GM12878 (cell line): Measurements from ENCODE around the gene BPIFB4. TPM values are rescaled to one million over a fixed set of nuclear protein-coding genes. Genes with fewer than 3 reads are reported as not detected.

ENCODE experiments used
- BCL11A ChIP-seq: IDR thresholded peaks from 2 replicates; pipeline ENCODE4 v1.6.1; 2011; ENCODE audit warnings: low read depth, low read length
- CTCF ChIP-seq, 3 experiments: IDR thresholded peaks in 2 of 3; conservative IDR thresholded peaks in 1 of 3; 2 replicates each; pipeline ENCODE4 v1.5.1; 2011; ENCODE audit warnings: low read depth in 3 of 3, low read length in 3 of 3, mild to moderate bottlenecking in 3 of 3, control low read depth in 2 of 3, moderate library complexity in 2 of 3, inconsistent platforms in 1 of 3, mixed read lengths in 1 of 3; ENCODE audit not compliant: control insufficient read depth in 2 of 3, insufficient read depth in 1 of 3; ENCODE audit errors: extremely low read depth in 1 of 3
- E2F4 ChIP-seq: IDR thresholded peaks from 2 replicates; pipeline ENCODE4 v1.6.1; 2012; ENCODE audit warnings: low read depth, low read length, improper control_type of control experiment
- EGR1 ChIP-seq, 2 experiments: IDR thresholded peaks; 1 replicate in 1 of 2; 2 replicates in 1 of 2; pipeline ENCODE4 v1.6.1; 2011 to 2012; ENCODE audit warnings: low read depth in 2 of 2, low read length in 2 of 2, borderline replicate concordance in 1 of 2, mild to moderate bottlenecking in 1 of 2, moderate library complexity in 1 of 2
- KAT2A ChIP-seq: conservative IDR thresholded peaks from 2 replicates; pipeline ENCODE4 v1.6.1; 2011; ENCODE audit warnings: low read depth, low read length; ENCODE audit not compliant: control insufficient read depth
- MAX ChIP-seq: IDR thresholded peaks from 2 replicates; pipeline ENCODE4 v1.6.1; 2012; ENCODE audit warnings: low read depth, low read length, improper control_type of control experiment
- MEF2A ChIP-seq: IDR thresholded peaks from 2 replicates; pipeline ENCODE4 v1.6.1; 2011; ENCODE audit warnings: low read depth, mild to moderate bottlenecking, low read length, moderate library complexity; ENCODE audit not compliant: insufficient read depth
- NKRF ChIP-seq: fragments of 450-650 bp; conservative IDR thresholded peaks from 2 replicates; pipeline ENCODE4 v1.6.1; 2017; ENCODE audit warnings: mild to moderate bottlenecking, moderate library complexity
- PKNOX1 ChIP-seq: fragments of 450-650 bp; IDR thresholded peaks from 2 replicates; pipeline ENCODE4 v1.6.1; 2016; ENCODE audit warnings: mild to moderate bottlenecking
- RFX5 ChIP-seq: IDR thresholded peaks from 2 replicates; pipeline ENCODE4 v1.6.1; 2011; ENCODE audit warnings: low read depth, low read length, improper control_type of control experiment
- SMC3 ChIP-seq: IDR thresholded peaks from 2 replicates; pipeline ENCODE4 v1.6.1; 2011; ENCODE audit warnings: low read length, improper control_type of control experiment, borderline replicate concordance
- YBX1 ChIP-seq: fragments of 450-650 bp; IDR thresholded peaks from 2 replicates; pipeline ENCODE4 v1.6.1; 2016; ENCODE audit warnings: antibody characterized with exemption
- ZNF687 ChIP-seq: fragments of 450-650 bp; IDR thresholded peaks from 2 replicates; pipeline ENCODE4 v1.6.1; 2017; ENCODE audit warnings: mild to moderate bottlenecking, moderate library complexity
- ZZZ3 ChIP-seq: IDR thresholded peaks from 2 replicates; pipeline ENCODE4 v1.6.1; 2011; ENCODE audit warnings: low read depth; ENCODE audit not compliant: control insufficient read depth, insufficient read length
- polyA plus RNA-seq, 11 experiments: library from polyadenylated mRNA; depleted of rRNA in 4 of 11; unstranded in 6 of 11; stranded (reverse) in 5 of 11; fragments of >200 nt; fragmentation: Nextera tagmentation in 4 of 11; fragmentation: Illumina TruSeq in 1 of 11; extraction: Ambion mirVana in 4 of 11; extraction: Trizol in 1 of 11; gene quantifications; 1 replicate in 1 of 11; 2 replicates in 10 of 11; pipeline versions ENCODE4 v1.2.1 to v1.2.3, GENCODE V29; 2011 to 2016; ENCODE audit warnings: inconsistent platforms in 2 of 11, missing spikeins in 2 of 11, low read depth in 1 of 11
- total RNA-seq, 4 experiments: library from RNA; depleted of rRNA in 3 of 4; stranded (reverse); fragments of >200 nt in 3 of 4; fragmentation: Illumina TruSeq in 1 of 4; extraction: Trizol in 1 of 4; gene quantifications; 2 replicates each; pipeline versions ENCODE4 v1.2.1 to v1.2.3, GENCODE V29; 2013 to 2021

BPIFB4 gene
- total and polyA plus RNA-seq, 10 of the 15 experiments (the other 5 are each of a cell fraction or from before 2014, with no cell fraction given), result 0.12 TPM; not detected in 9

- TF ChIP-seq E2F4, result no peak
- TF ChIP-seq KAT2A, result no peak
- TF ChIP-seq MEF2A, result no peak
- no peak for TF ChIP-seq MAX
- TF ChIP-seq CTCF (IDR thresholded peaks at IDR 0.05 in 2 of 3, conservative IDR thresholded peaks at IDR 0.05 in 1 of 3; ENCODE audit: control insufficient read depth in 2 of 3, extremely low read depth in 1 of 3, insufficient read depth in 1 of 3, low read depth in 3 of 3, low read length in 3 of 3), result peak; percentile 44 to 55 (median 52); a peak in 5 of 6 replicates
- TF ChIP-seq YBX1, result no peak
- no peak for TF ChIP-seq RFX5
- no peak for TF ChIP-seq ZZZ3
- TF ChIP-seq BCL11A, result no peak
- peak; percentile 45; the same call in 1 of the 2 replicates for TF ChIP-seq SMC3
- no peak for TF ChIP-seq NKRF
- no peak for TF ChIP-seq PKNOX1
- TF ChIP-seq ZNF687, result no peak
- TF ChIP-seq EGR1 (IDR thresholded peaks at IDR 0.05; ENCODE audit: borderline replicate concordance in 1 of 2, low read depth in 2 of 2, low read length in 2 of 2), result no peak
Measured at GRCh38 chr20:33076662-33077372, 2.6 kb upstream of the BPIFB4 start (continued).
